HEK293T (cell line): ENCODE data around the gene SLC25A52.

Source experiments
- SP1 ChIP-seq: fragments of 450-650 bp; IDR thresholded peaks from 2 replicates; pipeline ENCODE4 v1.6.1; 2017
- TARDBP ChIP-seq: fragments of 450-650 bp; IDR thresholded peaks from 2 replicates; pipeline ENCODE4 v1.6.1; 2016

GRCh38 chr18:31772699-31773098 lies 12.0 kb upstream of the SLC25A52 start:
- TF ChIP-seq SP1 (no peak), TARDBP (no peak)
